ENCODE data around the gene UQCRQ. TPM values are rescaled to one million over a fixed set of nuclear protein-coding genes. Genes with fewer than 3 reads are reported as not detected.

UQCRQ gene
- total and polyA plus RNA-seq, 2 of the 13 experiments (the other 11 are each of a cell fraction or from before 2014, with no cell fraction given): 257 to 575 TPM

DNA sequence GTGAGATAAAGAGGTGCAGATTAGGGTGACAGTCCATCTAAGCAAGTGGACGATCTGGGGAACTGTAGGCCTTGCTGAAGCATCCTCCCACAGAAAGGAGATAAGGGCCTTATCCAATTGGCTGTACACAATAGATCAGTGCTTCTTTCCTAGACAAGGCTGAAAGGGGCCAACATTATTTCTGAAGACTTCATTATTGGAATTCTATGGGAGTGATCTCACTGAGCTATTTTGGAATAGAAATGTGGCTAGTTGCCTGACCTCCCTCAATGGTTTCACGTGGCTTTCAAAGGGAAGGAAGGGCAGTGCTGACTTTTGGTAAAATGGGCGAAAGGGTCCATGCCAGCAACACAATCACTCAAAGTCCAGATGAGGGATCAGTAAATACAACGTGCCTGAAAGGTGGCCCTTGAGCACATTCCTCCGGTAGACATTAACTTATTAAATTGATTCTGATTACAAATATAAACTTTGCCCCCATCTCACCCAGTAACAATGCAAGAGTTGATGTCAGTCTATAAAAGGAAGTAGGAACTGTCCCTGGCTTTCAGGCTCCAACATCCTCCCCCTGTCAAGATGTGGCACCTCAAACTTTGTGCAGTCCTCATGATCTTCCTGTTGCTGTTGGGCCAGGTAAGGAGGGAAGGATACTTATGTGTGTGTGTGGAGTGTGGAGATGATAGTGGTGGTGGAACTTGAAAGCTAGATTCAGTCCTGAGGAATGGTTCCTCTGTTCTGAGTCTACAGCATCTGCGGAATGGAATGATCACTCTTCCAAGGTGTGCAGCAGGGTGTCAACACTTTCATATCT is 6.9 kb downstream of the UQCRQ start, which contains the start of gene LEAP2 (continued):
- TF ChIP-seq SRSF1 (optimal IDR thresholded peaks at IDR 0.05; ENCODE audit: low read depth, low read length) (no peak), SOX13 (IDR thresholded peaks at IDR 0.05) (no peak; the same call in 1 of the 2 replicates), SOX13 (CRISPR knock-in tag; conservative IDR thresholded peaks at IDR 0.05 in 1 of 2, IDR thresholded peaks at IDR 0.05 in 1 of 2) (peak in 1 of 2 experiments; percentile 82; a peak in 2 of 4 replicates), TBL1XR1 (IDR thresholded peaks at IDR 0.05; ENCODE audit: borderline replicate concordance, low read length, partially characterized antibody) (peak; percentile 43), ZNF225 (CRISPR knock-in tag; IDR thresholded peaks at IDR 0.05) (no peak), ZNF496 (CRISPR knock-in tag; IDR thresholded peaks at IDR 0.05; ENCODE audit: insufficient replicate concordance) (no peak), GATAD2A (CRISPR knock-in tag; IDR thresholded peaks at IDR 0.05) (peak; percentile 71), IRF1 (CRISPR knock-in tag; IDR thresholded peaks at IDR 0.05; ENCODE audit: low read depth) (no peak), SMAD1 (CRISPR knock-in tag; IDR thresholded peaks at IDR 0.05; ENCODE audit: borderline replicate concordance, low read depth) (no peak), GTF3A (CRISPR knock-in tag; conservative IDR thresholded peaks at IDR 0.05) (0 out of 2 replicates have a peak, but pooled peaks have one; percentile 26), SMAD9 (CRISPR knock-in tag; IDR thresholded peaks at IDR 0.05) (no peak), CENPBD1 (CRISPR knock-in tag; IDR thresholded peaks at IDR 0.05; ENCODE audit: borderline replicate concordance, low read depth) (no peak), ZFX (CRISPR knock-in tag; IDR thresholded peaks at IDR 0.05; ENCODE audit: low read depth) (peak; percentile 69), GTF2F1 (IDR thresholded peaks at IDR 0.05; ENCODE audit: low read length) (peak; percentile 89; the same call in 1 of the 2 replicates), ZNF510 (CRISPR knock-in tag; IDR thresholded peaks at IDR 0.05; ENCODE audit: low read depth) (peak; percentile 55; the same call in 1 of the 2 replicates), ZNF207 (IDR thresholded peaks at IDR 0.05; ENCODE audit: borderline replicate concordance) (no peak), PHB2 (IDR thresholded peaks at IDR 0.05; ENCODE audit: partially characterized antibody) (no peak), NCOA2 (CRISPR knock-in tag; IDR thresholded peaks at IDR 0.05) (peak; percentile 87), ZMYM3 (CRISPR knock-in tag; IDR thresholded peaks at IDR 0.05) (no peak), IKZF5 (CRISPR knock-in tag; IDR thresholded peaks at IDR 0.05) (peak; percentile 82), PAX8 (CRISPR knock-in tag; IDR thresholded peaks at IDR 0.05; ENCODE audit: borderline replicate concordance) (no peak), NCOR1 (IDR thresholded peaks at IDR 0.05; ENCODE audit: borderline replicate concordance, low read length) (peak; percentile 98), RCOR2 (CRISPR knock-in tag; IDR thresholded peaks at IDR 0.05) (peak; percentile 24; the same call in 1 of the 2 replicates), DMAP1 (CRISPR knock-in tag; IDR thresholded peaks at IDR 0.05) (peak; percentile 60)
- TF ChIP-seq, protein P1, sequence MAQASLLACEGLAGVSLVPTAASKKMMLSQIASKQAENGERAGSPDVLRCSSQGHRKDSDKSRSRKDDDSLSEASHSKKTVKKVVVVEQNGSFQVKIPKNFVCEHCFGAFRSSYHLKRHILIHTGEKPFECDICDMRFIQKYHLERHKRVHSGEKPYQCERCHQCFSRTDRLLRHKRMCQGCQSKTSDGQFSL (CRISPR knock-in tag; IDR thresholded peaks at IDR 0.05): no peak
- TF ChIP-seq, protein P2, sequence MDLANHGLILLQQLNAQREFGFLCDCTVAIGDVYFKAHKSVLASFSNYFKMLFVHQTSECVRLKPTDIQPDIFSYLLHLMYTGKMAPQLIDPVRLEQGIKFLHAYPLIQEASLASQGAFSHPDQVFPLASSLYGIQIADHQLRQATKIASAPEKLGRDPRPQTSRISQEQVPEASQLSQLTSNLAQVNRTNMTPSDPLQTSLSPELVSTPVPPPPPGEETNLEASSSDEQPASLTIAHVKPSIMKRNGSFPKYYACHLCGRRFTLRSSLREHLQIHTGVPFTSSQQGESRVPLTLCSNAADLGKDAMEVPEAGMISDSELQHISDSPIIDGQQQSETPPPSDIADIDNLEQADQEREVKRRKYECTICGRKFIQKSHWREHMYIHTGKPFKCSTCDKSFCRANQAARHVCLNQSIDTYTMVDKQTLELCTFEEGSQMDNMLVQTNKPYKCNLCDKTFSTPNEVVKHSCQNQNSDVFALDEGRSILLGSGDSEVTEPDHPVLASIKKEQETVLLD (CRISPR knock-in tag; IDR thresholded peaks at IDR 0.05; ENCODE audit: low read depth): 0 out of 2 replicates have a peak, but pooled peaks have one; percentile 31
